Heart left ventricle (tissue), 16 donors: ENCODE results near the gene RAD51B. TPM values are rescaled to one million over a fixed set of nuclear protein-coding genes. Genes with fewer than 3 reads are reported as not detected.

Source experiments
- ATAC-seq, 4 donors: fragments of 200-7000 bp; cut with Tn5 transposase; one replicate each; pipeline ENCODE4 v1.9.1; 2020 to 2022; ENCODE audit warnings: moderate library complexity in 4 of 4, mild to moderate bottlenecking in 3 of 4, moderate number of reproducible peaks in 1 of 4
- DNase-seq, 5 donors: peaks; one replicate each; pipeline ENCODE4 v3.0.0-alpha.2; 2020
- H3K27ac ChIP-seq, 12 donors: fragments of 200-600 bp; sonication (generic) in 4 of 12; one replicate each; pipeline versions ENCODE4 v1.5.0 to v1.8.0; 2016 to 2022; ENCODE audit warnings: mild to moderate bottlenecking in 2 of 12
- H3K27me3 ChIP-seq, 9 donors: fragments of 200-600 bp; sonication (generic) in 2 of 9; one replicate each; pipeline versions ENCODE4 v1.5.1 to v1.8.0; 2016 to 2022; ENCODE audit warnings: mild to moderate bottlenecking in 3 of 9
- H3K36me3 ChIP-seq, 9 donors: fragments of 200-600 bp; sonication (generic) in 2 of 9; one replicate each; pipeline versions ENCODE4 v1.5.0 to v1.8.0; 2018 to 2022; ENCODE audit warnings: mild to moderate bottlenecking in 2 of 9
- H3K4me1 ChIP-seq, 12 donors: fragments of 200-600 bp; sonication (generic) in 4 of 12; one replicate each; pipeline versions ENCODE4 v1.5.0 to v1.8.0; 2016 to 2022; ENCODE audit warnings: mild to moderate bottlenecking in 3 of 12
- H3K4me3 ChIP-seq, 12 donors: fragments of 200-600 bp; sonication (generic) in 4 of 12; one replicate each; pipeline versions ENCODE4 v1.5.0 to v1.8.0; 2017 to 2022; ENCODE audit warnings: mild to moderate bottlenecking in 9 of 12, moderate library complexity in 4 of 12
- H3K9me3 ChIP-seq, 12 donors: fragments of 200-600 bp; sonication (generic) in 4 of 12; one replicate each; pipeline versions ENCODE4 v1.5.0 to v1.8.0; 2016 to 2022; ENCODE audit warnings: mild to moderate bottlenecking in 1 of 12
- CTCF ChIP-seq, 12 donors: fragments of 200-600 bp; sonication (generic) in 4 of 12; IDR thresholded peaks; one replicate each; pipeline versions ENCODE4 v1.5.0 to v1.8.0; 2018 to 2022; ENCODE audit warnings: antibody characterized with exemption in 12 of 12, mild to moderate bottlenecking in 5 of 12
- POLR2A ChIP-seq, 2 donors: fragments of 450-650 bp; IDR thresholded peaks; one replicate each; pipeline ENCODE4 v1.6.1; 2017; ENCODE audit warnings: antibody characterized with exemption in 2 of 2, mild to moderate bottlenecking in 2 of 2, moderate library complexity in 2 of 2
- whole genome bisulfite sequencing, 4 donors: extraction: QIAGEN DNeasy Blood & Tissue Kit in 2 of 4; methylation state at CpG; one replicate each; pipeline versions ENCODE4 v1.1.5 to v1.1.7; 2013 to 2018; 5-methylcytosine and 5-hydroxymethylcytosine counted together
- intact Hi-C, 10 donors: fragments of 100-400 bp; cut with DNase I; formaldehyde crosslinking; loops; one replicate each; pipeline versions ENCODE4 v1.11.1 to v1.14.2; 2022
- polyA plus RNA-seq, 2 donors: library from polyadenylated mRNA; stranded (reverse); fragments of 200-250 nt; gene quantifications; one replicate each; pipeline ENCODE4 v1.2.3, GENCODE V29; 2013
- total RNA-seq, 9 donors: library from RNA; depleted of rRNA in 2 of 9; stranded (reverse); fragments of >200 nt in 2 of 9; fragmentation: NEBNext Ultra II Directional in 3 of 9; extraction: Animal tissue kit (Norgen Biotek cat#: 25700) in 3 of 9; gene quantifications; one replicate each; pipeline versions ENCODE4 v1.1.0 to v1.2.4, GENCODE V29; 2016 to 2023
- donor health status: ischemic (EF 13 %, LVEDD 7.1; RV severe dilation, severe dysfunction).
- donor health status: healthy with polysubstance abuse.
- donor health status: DM: no; HTN: yes; CAD: no.
- donor health status: DM: no; HTN: no; CAD: no.
- donor health status: ischemic (EF 25% LVEDD 6.9; RV normal size, moderate dysfunction).
- donor health status: ischemic (EF 25% LVEDD 5.7; RV mildly dilated, moderate dysfunction).
- donor health status: healthy.
- donor health status: DM: yes; HTN: yes; CAD: no.
- donor health status: ischemic (EF 35%, LVEDD 5.7; RV mildly dilated, moderate dysfunction).
- donor health status: nonischemic (EF 11% LVEDD 7.7; RV severe dilation, severe dysfunction).
- donor health status: DM: yes; HTN: yes; CAD: no.
- donor health status: PGD.
- donor health status: ischemic (EF 29% LVEDD 5.4; RV normal size, mild dysfunction).
- donor health status: nonischemic (EF 23%, LVEDD 6.1; RV moderate dilation, normal function).

RAD51B gene
- total and polyA plus RNA-seq, 11 donors, result 1.3 to 11.3 (median 3.2) TPM

- no peaks in the 10 kb centered on the region for H3K36me3 ChIP-seq
- TF ChIP-seq POLR2A (IDR thresholded peaks at IDR 0.05), result no peak
- TF ChIP-seq CTCF (IDR thresholded peaks at IDR 0.05), result no peak
- H3K4me1 ChIP-seq, result peaks cover 0 to 41% (median 6%) of the 10 kb centered on the region in 12 donors
- intact Hi-C loops, result loop anchor here in 1 of 10 donors (10.0 kb wide), 1 partner anchor 260 kb away; no protein-coding TSS in a partner anchor
- H3K27me3 ChIP-seq, result no peaks in the 10 kb centered on the region
- DNase-seq (no peak), ATAC-seq (no peak)
- WGBS, 4 donors, result 60 to 71% (median 64%) methylated on average over 4 of the region's 4 CpGs
- no peak overlapping the region for H3K27ac ChIP-seq
- H3K9me3 ChIP-seq, result no peaks in the 10 kb centered on the region
- H3K4me3 ChIP-seq, result no peak overlapping the region
Observed at GRCh38 chr14:68214431-68214830, 394.9 kb downstream of the RAD51B start.

- no peaks in the 10 kb centered on the region for H3K36me3 ChIP-seq
- no peak overlapping the region for H3K4me3 ChIP-seq
- 81 to 93% (median 85%) methylated on average over 2 of the region's 2 CpGs for WGBS, 4 donors
- H3K27me3 ChIP-seq, result no peaks in the 10 kb centered on the region
- no peaks in the 10 kb centered on the region for H3K9me3 ChIP-seq
- no peak for DNase-seq
- intact Hi-C loops, result loop anchor here in 1 of 10 donors (10.0 kb wide), 1 partner anchor 261 kb away; no protein-coding TSS in a partner anchor
- peaks cover 0 to 29% (median 2%) of the 10 kb centered on the region in 12 donors for H3K4me1 ChIP-seq
- no peak for TF ChIP-seq POLR2A (IDR thresholded peaks at IDR 0.05)
- no peak for TF ChIP-seq CTCF (IDR thresholded peaks at IDR 0.05)
- ATAC-seq, result no peak
- H3K27ac ChIP-seq, result peak overlapping the region in 1 of 12 donors; percentile 8
Observed at GRCh38 chr14:68215629-68216028, 396.1 kb downstream of the RAD51B start.

GRCh38 chr14:68216079-68216478 is 396.5 kb downstream of the RAD51B start:
- Histone ChIP-seq H3K36me3 (no peaks in the 10 kb centered on the region), H3K27me3 (no peaks in the 10 kb centered on the region), H3K4me1 (peaks cover 0 to 24% (median 1%) of the 10 kb centered on the region in 12 donors), H3K4me3 (no peak overlapping the region), H3K9me3 (no peaks in the 10 kb centered on the region), H3K27ac (peak overlapping the region in 2 of 12 donors; percentile 8 to 58)
- no peak for ATAC-seq
- no peak for DNase-seq
- 42 to 47% (median 45%) methylated on average over 3 of the region's 3 CpGs for WGBS, 4 donors
- TF ChIP-seq CTCF (IDR thresholded peaks at IDR 0.05) (no peak), POLR2A (IDR thresholded peaks at IDR 0.05) (no peak)
- intact Hi-C loops, result loop anchor here in 1 of 10 donors (10.0 kb wide), 1 partner anchor 261 kb away; no protein-coding TSS in a partner anchor

GRCh38 chr14:68216957-68217356 is 397.4 kb downstream of the RAD51B start:
- 95 to 99% (median 97%) methylated on average over 3 of the region's 3 CpGs for WGBS, 4 donors
- TF ChIP-seq POLR2A (IDR thresholded peaks at IDR 0.05) (no peak), CTCF (IDR thresholded peaks at IDR 0.05) (no peak)
- Histone ChIP-seq H3K36me3 (no peaks in the 10 kb centered on the region), H3K27ac (peak overlapping the region in 1 of 12 donors; percentile 58), H3K27me3 (no peaks in the 10 kb centered on the region), H3K9me3 (no peaks in the 10 kb centered on the region), H3K4me1 (peaks cover 0 to 16% (median 0%) of the 10 kb centered on the region in 12 donors), H3K4me3 (no peak overlapping the region)
- intact Hi-C loops, result loop anchor here in 1 of 10 donors (10.0 kb wide), 1 partner anchor 262 kb away; no protein-coding TSS in a partner anchor
- DNase-seq (no peak), ATAC-seq (no peak)
